ENCODE measurements around the gene DNM3.

Gene DNM3

DNA sequence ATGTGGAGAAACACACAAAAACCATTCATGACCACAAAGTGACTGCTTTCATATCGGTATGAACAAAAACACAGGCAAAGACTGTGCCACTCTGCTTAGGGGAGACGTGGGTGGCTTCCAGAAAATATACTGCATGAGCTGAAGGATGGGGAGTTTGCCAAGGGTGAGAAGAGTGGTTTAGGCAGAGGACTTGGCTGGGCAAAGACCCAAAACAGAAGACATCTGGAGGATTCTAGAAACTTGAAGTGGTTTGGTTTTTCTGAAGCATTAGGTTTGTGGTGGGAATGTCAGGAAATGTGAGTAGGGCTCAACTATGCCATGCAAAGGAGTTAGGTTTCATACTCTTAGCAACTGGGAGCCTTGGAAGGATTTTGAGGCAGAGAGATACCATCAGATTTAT is 26.6 kb upstream of the DNM3 start:
- Histone ChIP-seq H3K27me3 (ENCODE audit: low read length) (no peaks in the 10 kb centered on the region), H3K36me3 (ENCODE audit: low read length) (no peaks in the 10 kb centered on the region), H3K4me3 (ENCODE audit: insufficient read depth, low read length, poor library complexity, severe bottlenecking) (no peak overlapping the region), H3F3A (ENCODE audit: insufficient read depth) (no peaks in the 10 kb centered on the region), H2AFZ (ENCODE audit: low read depth, low read length, severe bottlenecking) (no peak overlapping the region), H3K9ac (ENCODE audit: low read length) (no peak overlapping the region), H3K27ac (ENCODE audit: low read depth, low read length) (no peak overlapping the region), H3K9me2 (replicated peaks; ENCODE audit: insufficient read depth, low read length) (no peaks in the 10 kb centered on the region), H3K9me3 (ENCODE audit: insufficient read depth, low read length) (no peaks in the 10 kb centered on the region), H3K79me2 (ENCODE audit: insufficient read depth, low read length) (no peaks in the 10 kb centered on the region), H3K4me2 (ENCODE audit: low read depth, low read length, poor library complexity, severe bottlenecking) (no peak overlapping the region), H4K20me1 (ENCODE audit: low read depth, low read length) (no peaks in the 10 kb centered on the region)
- no peak for TF ChIP-seq CTCF (IDR thresholded peaks at IDR 0.05; ENCODE audit: insufficient read depth, low read length, poor library complexity, severe bottlenecking)
- TF ChIP-seq EZH2phosphoT487 (conservative IDR thresholded peaks at IDR 0.05; ENCODE audit: low read length), result no peak

GRCh38 chr1:171816300-171816901 is 24.9 kb upstream of the DNM3 start:
- Histone ChIP-seq H3F3A (ENCODE audit: insufficient read depth) (no peaks in the 10 kb centered on the region), H3K79me2 (ENCODE audit: insufficient read depth, low read length) (no peaks in the 10 kb centered on the region), H3K9ac (ENCODE audit: low read length) (no peak overlapping the region), H2AFZ (ENCODE audit: low read depth, low read length, severe bottlenecking) (no peak overlapping the region), H4K20me1 (ENCODE audit: low read depth, low read length) (no peaks in the 10 kb centered on the region), H3K27ac (ENCODE audit: low read depth, low read length) (no peak overlapping the region), H3K4me3 (ENCODE audit: insufficient read depth, low read length, poor library complexity, severe bottlenecking) (no peak overlapping the region), H3K4me2 (ENCODE audit: low read depth, low read length, poor library complexity, severe bottlenecking) (no peak overlapping the region), H3K27me3 (ENCODE audit: low read length) (no peaks in the 10 kb centered on the region), H3K9me3 (ENCODE audit: insufficient read depth, low read length) (no peaks in the 10 kb centered on the region), H3K9me2 (replicated peaks; ENCODE audit: insufficient read depth, low read length) (no peaks in the 10 kb centered on the region), H3K36me3 (ENCODE audit: low read length) (no peaks in the 10 kb centered on the region)
- TF ChIP-seq EZH2phosphoT487 (conservative IDR thresholded peaks at IDR 0.05; ENCODE audit: low read length) (no peak), CTCF (IDR thresholded peaks at IDR 0.05; ENCODE audit: insufficient read depth, low read length, poor library complexity, severe bottlenecking) (no peak)

GRCh38 chr1:171817511-171818265 is 23.6 kb upstream of the DNM3 start:
- no peak overlapping the region for H3K4me2 ChIP-seq (ENCODE audit: low read depth, low read length, poor library complexity, severe bottlenecking)
- H2AFZ ChIP-seq (ENCODE audit: low read depth, low read length, severe bottlenecking), result no peak overlapping the region
- H3K27me3 ChIP-seq (ENCODE audit: low read length), result no peaks in the 10 kb centered on the region
- H3K79me2 ChIP-seq (ENCODE audit: insufficient read depth, low read length), result no peaks in the 10 kb centered on the region
- H3F3A ChIP-seq (ENCODE audit: insufficient read depth), result no peaks in the 10 kb centered on the region
- H3K9me3 ChIP-seq (ENCODE audit: insufficient read depth, low read length), result no peaks in the 10 kb centered on the region
- TF ChIP-seq EZH2phosphoT487 (conservative IDR thresholded peaks at IDR 0.05; ENCODE audit: low read length) (no peak), CTCF (IDR thresholded peaks at IDR 0.05; ENCODE audit: insufficient read depth, low read length, poor library complexity, severe bottlenecking) (no peak)
- no peak overlapping the region for H3K9ac ChIP-seq (ENCODE audit: low read length)
- no peaks in the 10 kb centered on the region for H3K9me2 ChIP-seq (replicated peaks; ENCODE audit: insufficient read depth, low read length)
- no peak overlapping the region for H3K27ac ChIP-seq (ENCODE audit: low read depth, low read length)
- no peaks in the 10 kb centered on the region for H3K36me3 ChIP-seq (ENCODE audit: low read length)
- H4K20me1 ChIP-seq (ENCODE audit: low read depth, low read length), result no peaks in the 10 kb centered on the region
- H3K4me3 ChIP-seq (ENCODE audit: insufficient read depth, low read length, poor library complexity, severe bottlenecking), result no peak overlapping the region
